Cardiac fibroblast (primary cell): ENCODE measurements around the gene HPSE2.

Experiments
- DNase-seq, 2 donors: peaks; one replicate each; pipeline versions ENCODE4 v3.0.0 to v3.0.0-alpha.2; 2010; ENCODE audit warnings: low read depth in 2 of 2
- H3K4me3 ChIP-seq, 2 donors: replicated peaks in 1 of 2; 1 replicate in 1 of 2; 2 replicates in 1 of 2; pipeline ENCODE4 v1.5.1; 2011; ENCODE audit warnings: low read depth in 2 of 2, low read length in 2 of 2, mild to moderate bottlenecking in 2 of 2, moderate library complexity in 1 of 2
- CTCF ChIP-seq: IDR thresholded peaks from one replicate; pipeline ENCODE4 v1.5.1; 2011; ENCODE audit warnings: low read depth, mild to moderate bottlenecking, low read length, inconsistent platforms

Gene HPSE2

DNA sequence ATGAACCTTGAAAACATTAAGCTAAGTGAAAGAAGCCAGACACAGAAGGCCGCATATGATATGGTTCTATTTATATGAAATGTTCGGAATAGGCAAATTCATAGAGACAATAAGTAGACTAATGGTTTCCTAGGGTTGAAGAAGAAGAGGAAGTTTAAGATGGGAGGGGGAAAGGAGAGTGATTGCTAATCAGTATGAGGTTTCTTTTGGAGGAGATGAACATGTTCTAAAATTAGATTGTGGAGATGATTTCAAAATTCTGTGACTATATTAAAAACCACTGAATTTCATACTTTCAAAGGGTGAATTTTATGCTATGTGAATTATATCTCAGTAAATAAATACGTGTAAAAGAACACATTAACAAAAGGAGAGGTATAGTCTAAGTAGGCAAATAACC lies 612.5 kb downstream of the HPSE2 start:
- H3K4me3 ChIP-seq: no peak overlapping the region
- no peak for DNase-seq
- TF ChIP-seq CTCF: no peak

DNA sequence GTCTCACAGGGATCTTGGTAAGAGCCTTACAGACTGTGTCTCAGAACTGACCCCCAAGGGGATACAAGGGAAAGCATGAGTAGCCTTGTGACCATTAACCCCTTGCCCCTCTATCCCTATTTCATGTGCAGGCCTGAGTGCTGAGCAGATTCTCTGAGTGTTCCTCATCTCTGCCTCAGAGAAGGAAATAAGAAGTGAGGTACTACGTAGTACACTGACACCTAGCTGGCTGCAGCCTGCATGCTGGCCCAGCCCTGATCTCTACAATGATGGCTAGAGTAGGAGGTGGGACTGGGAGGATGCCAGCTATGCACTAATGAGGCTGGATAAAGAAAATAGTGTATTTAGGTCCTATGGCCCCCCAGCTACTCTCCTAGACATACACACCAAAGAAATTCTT lies 614.0 kb downstream of the HPSE2 start:
- H3K4me3 ChIP-seq: no peak overlapping the region
- TF ChIP-seq CTCF: no peak
- no peak for DNase-seq

GRCh38 chr10:98620503-98620902 lies 615.1 kb downstream of the HPSE2 start:
- TF ChIP-seq CTCF: no peak
- no peak overlapping the region for H3K4me3 ChIP-seq
- no peak for DNase-seq

DNA sequence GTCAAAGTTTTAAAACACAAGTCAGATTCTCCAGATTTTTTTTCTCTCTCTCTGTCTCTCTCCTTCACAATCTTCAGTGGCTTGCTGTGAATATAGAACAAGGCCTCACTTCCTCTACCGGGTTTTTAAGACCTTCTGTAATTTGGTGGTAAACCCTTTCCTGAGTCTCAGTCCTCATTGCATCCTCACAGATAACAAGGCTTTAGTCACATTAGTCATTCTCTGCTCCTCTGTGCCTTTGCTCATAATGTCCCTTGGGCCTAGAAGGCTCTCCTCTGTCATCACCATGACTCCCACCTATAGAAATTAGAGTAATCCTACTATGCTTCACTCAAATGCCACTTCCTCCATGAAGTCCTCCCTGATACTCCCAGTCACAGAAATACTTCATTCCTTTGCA lies 616.2 kb downstream of the HPSE2 start:
- no peak overlapping the region for H3K4me3 ChIP-seq
- no peak for DNase-seq
- TF ChIP-seq CTCF: no peak

GRCh38 chr10:98617906-98618520 lies 617.6 kb downstream of the HPSE2 start:
- DNase-seq: no peak
- no peak for TF ChIP-seq CTCF
- H3K4me3 ChIP-seq: no peak overlapping the region

DNA sequence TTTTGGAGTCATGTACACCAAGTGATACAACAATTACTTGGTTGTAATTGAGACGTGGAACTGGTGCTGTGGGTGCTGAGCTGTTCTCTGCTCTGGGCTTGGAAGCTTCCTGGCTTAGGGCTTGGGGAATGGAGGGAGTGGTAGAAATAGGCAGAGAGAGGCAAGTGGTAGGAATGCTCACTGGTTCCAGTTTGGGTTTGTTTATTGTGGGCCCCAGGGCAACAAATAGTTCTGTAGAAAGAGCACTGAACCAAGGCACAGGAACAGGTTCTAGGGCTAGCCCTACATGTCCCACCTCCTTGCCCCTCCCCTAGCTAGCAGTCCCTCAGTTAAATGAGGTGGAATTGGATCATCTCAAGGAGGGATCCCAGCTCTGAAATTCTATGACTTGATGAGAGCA lies 622.2 kb downstream of the HPSE2 start:
- no peak for TF ChIP-seq CTCF
- no peak for DNase-seq
- H3K4me3 ChIP-seq: no peak overlapping the region

- no peak overlapping the region for H3K4me3 ChIP-seq
- TF ChIP-seq CTCF: no peak
- DNase-seq: no peak
Measured at GRCh38 chr10:98611436-98611835, 624.2 kb downstream of the HPSE2 start.
